GM19240 (cell line): ENCODE measurements around the gene HSD17B14.
"Not testable (repeated sequence)": the region's sequence is repeated elsewhere in the genome, so short reads cannot be mapped to it uniquely, and the experiment has no call there.

ENCODE experiments used
- DNase-seq: peaks from one replicate; pipeline ENCODE4 v3.0.0; 2011; ENCODE audit warnings: low spot score; ENCODE audit not compliant: insufficient read length

The HSD17B14 gene

GRCh38 chr19:48799358-48800300 is 36.7 kb downstream of the HSD17B14 start:
- no peak for DNase-seq

- DNase-seq: no peak
Measured at GRCh38 chr19:48798937-48799336, 37.4 kb downstream of the HSD17B14 start.

GRCh38 chr19:48797103-48797502 is 39.2 kb downstream of the HSD17B14 start:
- no peak for DNase-seq

GRCh38 chr19:48796298-48797083 is 39.8 kb downstream of the HSD17B14 start:
- DNase-seq: no peak

GRCh38 chr19:48795685-48796070 is 40.6 kb downstream of the HSD17B14 start:
- no peak for DNase-seq

GRCh38 chr19:48795055-48795684 is 41.1 kb downstream of the HSD17B14 start:
- DNase-seq: peak; percentile 94

GRCh38 chr19:48794291-48794690 is 42.0 kb downstream of the HSD17B14 start:
- DNase-seq: no peak

GRCh38 chr19:48793271-48793670 is 43.0 kb downstream of the HSD17B14 start:
- no peak for DNase-seq

- DNase-seq: not testable (repeated sequence)
Measured at GRCh38 chr19:48787331-48787730, 49.0 kb downstream of the HSD17B14 start.

- DNase-seq: not testable (repeated sequence)
Measured at GRCh38 chr19:48786422-48786821, 49.9 kb downstream of the HSD17B14 start.

- DNase-seq: no peak
Measured at GRCh38 chr19:48784527-48784926, 51.8 kb downstream of the HSD17B14 start.

- no peak for DNase-seq
Measured at GRCh38 chr19:48780631-48781391, 55.5 kb downstream of the HSD17B14 start.

GRCh38 chr19:48779636-48780035 is 56.7 kb downstream of the HSD17B14 start:
- DNase-seq: no peak

GRCh38 chr19:48777720-48778119 is 58.6 kb downstream of the HSD17B14 start:
- no peak for DNase-seq

- no peak for DNase-seq
Measured at GRCh38 chr19:48777139-48777538, 59.2 kb downstream of the HSD17B14 start.

- DNase-seq: no peak
Measured at GRCh38 chr19:48772503-48772953, 63.8 kb downstream of the HSD17B14 start.

- no peak for DNase-seq
Measured at GRCh38 chr19:48770734-48771472, 65.4 kb downstream of the HSD17B14 start.

- DNase-seq: no peak
Measured at GRCh38 chr19:48770266-48770665, 66.0 kb downstream of the HSD17B14 start.

GRCh38 chr19:48768994-48769713 is 67.1 kb downstream of the HSD17B14 start:
- no peak for DNase-seq
